Measurements from ENCODE around the gene CAMK2B. TPM values are rescaled to one million over a fixed set of nuclear protein-coding genes. Genes with fewer than 3 reads are reported as not detected.
A peak's percentile ranks its signal among the peaks of the same experiment; 100 is the strongest.

CAMK2B gene
- polyA plus RNA-seq, 2 of the 4 experiments (the other 2 are of a cell fraction), result 0.17 TPM; not detected in 1

GRCh38 chr7:44232396-44232795 is 93.0 kb downstream of the CAMK2B start:
- FAIRE-seq, result no peak
- Histone ChIP-seq H3K4me1 (no peaks in the 10 kb centered on the region), H3K27ac (no peak overlapping the region), H3K4me2 (no peak overlapping the region), H3K4me3 (no peak overlapping the region), H3K9me3 (no peaks in the 10 kb centered on the region)
- TF ChIP-seq RARB (CRISPR knock-in tag; IDR thresholded peaks at IDR 0.05) (no peak), GATA3 (IDR thresholded peaks at IDR 0.05; ENCODE audit: borderline replicate concordance) (no peak), HOXA7 (CRISPR knock-in tag; IDR thresholded peaks at IDR 0.05) (no peak), HEYL (CRISPR knock-in tag; IDR thresholded peaks at IDR 0.05) (no peak), PBX3 (IDR thresholded peaks at IDR 0.05) (no peak), CHD2 (IDR thresholded peaks at IDR 0.05; ENCODE audit: low read length, partially characterized antibody) (no peak)
- no peak for DNase-seq (ENCODE audit: low read depth in 1 of 2, low spot score in 1 of 2)
- ChIA-PET CTCF (interaction anchor here (0.8 to 5.1 kb wide), 5 partner anchors 8 to 333 kb away, joined by 3 to 31 read pairs (median 3); no protein-coding TSS in a partner anchor), POLR2A (no interaction called here)
- WGBS (ENCODE audit: missing lambda C conversion rate), result 86% methylated on average over 7 of the region's 13 CpGs
- 0 out of 6 replicates have a peak, but pooled peaks of 1 of the 2 experiments have one; percentile 5 for ATAC-seq

- DNase-seq (ENCODE audit: low read depth in 1 of 2, low spot score in 1 of 2) (no peak), ATAC-seq (peak in 1 of 2 experiments; percentile 14; a peak in 3 of 6 replicates), FAIRE-seq (no peak)
- Histone ChIP-seq H3K4me1 (no peaks in the 10 kb centered on the region), H3K4me2 (no peak overlapping the region), H3K27ac (no peak overlapping the region), H3K4me3 (no peak overlapping the region), H3K9me3 (no peaks in the 10 kb centered on the region)
- no peak for TF ChIP-seq RAD21 (conservative IDR thresholded peaks at IDR 0.05 in 1 of 2, IDR thresholded peaks at IDR 0.05 in 1 of 2)
- TF ChIP-seq NFE2L2 (conservative IDR thresholded peaks at IDR 0.05; ENCODE audit: low read length), result no peak
- no peak for TF ChIP-seq USF2 (IDR thresholded peaks at IDR 0.05)
- no peak for TF ChIP-seq HES2 (IDR thresholded peaks at IDR 0.05)
- no peak for TF ChIP-seq CBX2 (IDR thresholded peaks at IDR 0.05; ENCODE audit: borderline replicate concordance, low read depth)
- TF ChIP-seq PBX3 (IDR thresholded peaks at IDR 0.05), result no peak
- TF ChIP-seq EHMT2 (IDR thresholded peaks at IDR 0.05; ENCODE audit: low read depth), result no peak
- no peak for TF ChIP-seq REST (IDR thresholded peaks at IDR 0.05)
- WGBS (ENCODE audit: missing lambda C conversion rate), result 84% methylated on average over 8 of the region's 12 CpGs
- ChIA-PET POLR2A (no interaction called here), CTCF (interaction anchor here (5.1 kb wide), 1 partner anchor 10 kb away, joined by 31 read pairs; no protein-coding TSS in a partner anchor)
Measured at GRCh38 chr7:44231088-44231487, 94.3 kb downstream of the CAMK2B start.

- CTCF ChIA-PET, result interaction anchor here (5.1 kb wide), 1 partner anchor 10 kb away, joined by 31 read pairs; no protein-coding TSS in a partner anchor
- no peak for DNase-seq (ENCODE audit: low read depth in 1 of 2, low spot score in 1 of 2)
- H3K9me3 ChIP-seq, result no peaks in the 10 kb centered on the region
- H3K27ac ChIP-seq, result no peak overlapping the region
- 88% methylated on average over 7 of the region's 7 CpGs for WGBS (ENCODE audit: missing lambda C conversion rate)
- FAIRE-seq, result no peak
- POLR2A ChIA-PET, result no interaction called here
- no peaks in the 10 kb centered on the region for H3K4me1 ChIP-seq
- H3K4me2 ChIP-seq, result no peak overlapping the region
- no peak for ATAC-seq
- no peak overlapping the region for H3K4me3 ChIP-seq
- no peak for TF ChIP-seq MAZ (IDR thresholded peaks at IDR 0.05; ENCODE audit: borderline replicate concordance, low read depth, low read length)
- TF ChIP-seq USF2 (IDR thresholded peaks at IDR 0.05), result no peak
- no peak for TF ChIP-seq KDM1A (IDR thresholded peaks at IDR 0.05; ENCODE audit: low read depth)
- no peak for TF ChIP-seq FOXS1 (CRISPR knock-in tag; IDR thresholded peaks at IDR 0.05)
- TF ChIP-seq FOSL2 (IDR thresholded peaks at IDR 0.05), result no peak
- no peak for TF ChIP-seq FOSL2 (CRISPR knock-in tag; IDR thresholded peaks at IDR 0.05)
- TF ChIP-seq POLR2AphosphoS2 (conservative IDR thresholded peaks at IDR 0.05; ENCODE audit: low read length), result no peak
- no peak for TF ChIP-seq CHD2 (IDR thresholded peaks at IDR 0.05; ENCODE audit: low read length, partially characterized antibody)
- TF ChIP-seq ZNF302 (CRISPR knock-in tag; IDR thresholded peaks at IDR 0.05), result no peak
- TF ChIP-seq HES2 (IDR thresholded peaks at IDR 0.05), result no peak
- no peak for TF ChIP-seq E2F6 (IDR thresholded peaks at IDR 0.05; ENCODE audit: borderline replicate concordance, low read depth)
- TF ChIP-seq TFCP2L1 (CRISPR knock-in tag; IDR thresholded peaks at IDR 0.05), result no peak
- TF ChIP-seq EHMT2 (IDR thresholded peaks at IDR 0.05; ENCODE audit: low read depth), result no peak
- TF ChIP-seq BHLHE40 (IDR thresholded peaks at IDR 0.05; ENCODE audit: low read depth, low read length), result no peak
- TF ChIP-seq FOSB (CRISPR knock-in tag; IDR thresholded peaks at IDR 0.05), result no peak
Measured at GRCh38 chr7:44230286-44230685, 95.1 kb downstream of the CAMK2B start.
